ENCODE data around the gene DHX57.

Gene DHX57

DNA sequence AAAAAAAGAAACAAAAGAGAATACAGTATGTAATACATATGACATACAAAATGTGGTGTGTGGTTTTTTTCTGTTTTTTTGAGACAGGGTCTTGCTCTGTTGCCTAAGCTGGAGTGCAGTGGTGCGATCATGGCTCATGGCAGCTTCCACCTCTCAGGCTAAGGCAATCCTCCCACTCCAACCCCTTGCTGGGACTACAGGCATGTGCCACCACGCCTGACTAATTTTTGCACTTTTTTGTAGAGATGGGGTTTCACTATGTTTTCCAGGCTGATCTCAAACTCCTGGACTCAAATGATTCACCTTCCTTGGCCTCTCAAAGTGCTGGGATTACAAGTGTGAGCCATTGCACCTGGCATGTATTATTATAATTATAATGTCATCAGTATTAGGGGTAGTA lies 38.9 kb downstream of the DHX57 start:
- Histone ChIP-seq H3K27me3 (no peaks in the 10 kb centered on the region), H3K4me1 (ENCODE audit: control insufficient read depth in 1 of 2, insufficient read depth in 1 of 2, low read depth in 1 of 2, low read length in 1 of 2) (peaks cover 15 to 20% of the 10 kb centered on the region in 2 experiments), H3K36me3 (no peaks in the 10 kb centered on the region), H3K4me3 (ENCODE audit: low read depth in 1 of 2, low read length in 1 of 2) (no peak overlapping the region), H3K27ac (no peak overlapping the region), H3K9me3 (no peaks in the 10 kb centered on the region)
- no peak for TF ChIP-seq CTCF (IDR thresholded peaks at IDR 0.05)

GRCh38 chr2:38835990-38836389 lies 39.7 kb downstream of the DHX57 start:
- H3K36me3 ChIP-seq, result no peaks in the 10 kb centered on the region
- peaks cover 18 to 20% of the 10 kb centered on the region in 2 experiments for H3K4me1 ChIP-seq (ENCODE audit: control insufficient read depth in 1 of 2, insufficient read depth in 1 of 2, low read depth in 1 of 2, low read length in 1 of 2)
- no peaks in the 10 kb centered on the region for H3K9me3 ChIP-seq
- H3K4me3 ChIP-seq (ENCODE audit: low read depth in 1 of 2, low read length in 1 of 2), result no peak overlapping the region
- H3K27me3 ChIP-seq, result no peaks in the 10 kb centered on the region
- TF ChIP-seq CTCF (IDR thresholded peaks at IDR 0.05), result no peak
- peak overlapping the region; percentile 36 for H3K27ac ChIP-seq

GRCh38 chr2:38835015-38835601 lies 40.6 kb downstream of the DHX57 start:
- Histone ChIP-seq H3K4me3 (ENCODE audit: low read depth in 1 of 2, low read length in 1 of 2) (no peak overlapping the region), H3K27me3 (no peaks in the 10 kb centered on the region), H3K9me3 (no peaks in the 10 kb centered on the region), H3K4me1 (ENCODE audit: control insufficient read depth in 1 of 2, insufficient read depth in 1 of 2, low read depth in 1 of 2, low read length in 1 of 2) (peaks cover 22 to 24% of the 10 kb centered on the region in 2 experiments), H3K36me3 (no peaks in the 10 kb centered on the region), H3K27ac (peak overlapping the region; percentile 36)
- no peak for TF ChIP-seq CTCF (IDR thresholded peaks at IDR 0.05)

- Histone ChIP-seq H3K27ac (no peak overlapping the region), H3K9me3 (no peaks in the 10 kb centered on the region), H3K4me1 (ENCODE audit: control insufficient read depth in 1 of 2, insufficient read depth in 1 of 2, low read depth in 1 of 2, low read length in 1 of 2) (peaks cover 15 to 19% of the 10 kb centered on the region in 2 experiments), H3K27me3 (no peaks in the 10 kb centered on the region), H3K36me3 (no peaks in the 10 kb centered on the region), H3K4me3 (ENCODE audit: low read depth in 1 of 2, low read length in 1 of 2) (no peak overlapping the region)
- no peak for TF ChIP-seq CTCF (IDR thresholded peaks at IDR 0.05)
Measured at GRCh38 chr2:38830526-38831159, 45.1 kb downstream of the DHX57 start.

GRCh38 chr2:38829971-38830370 lies 45.8 kb downstream of the DHX57 start:
- no peaks in the 10 kb centered on the region for H3K27me3 ChIP-seq
- H3K4me3 ChIP-seq (ENCODE audit: low read depth in 1 of 2, low read length in 1 of 2), result no peak overlapping the region
- H3K9me3 ChIP-seq, result no peaks in the 10 kb centered on the region
- TF ChIP-seq CTCF (IDR thresholded peaks at IDR 0.05), result no peak
- H3K36me3 ChIP-seq, result no peaks in the 10 kb centered on the region
- H3K27ac ChIP-seq, result no peak overlapping the region
- peaks cover 10 to 13% of the 10 kb centered on the region in 2 experiments for H3K4me1 ChIP-seq (ENCODE audit: control insufficient read depth in 1 of 2, insufficient read depth in 1 of 2, low read depth in 1 of 2, low read length in 1 of 2)

Measured in neutrophil (primary cell).